Neural cell (in vitro differentiated cells): ENCODE measurements around the gene TVP23C. TPM values are rescaled to one million over a fixed set of nuclear protein-coding genes. Genes with fewer than 3 reads are reported as not detected.

Experiments
- H2AFZ ChIP-seq: fragments of 200-600, 300-800 bp; sonication (generic), shearing (Covaris generic); 2 replicates; pipeline ENCODE4 v1.6.0; 2014; ENCODE audit warnings: low read depth, mild to moderate bottlenecking, antibody characterized with exemption, low read length, moderate library complexity
- H3F3A ChIP-seq: fragments of 200-600 bp; shearing (Covaris generic); 2 replicates; pipeline ENCODE4 v1.6.1; 2016; ENCODE audit warnings: mild to moderate bottlenecking, moderate library complexity, mixed read lengths, antibody characterized with exemption, low read length; ENCODE audit not compliant: insufficient read depth, poor library complexity, severe bottlenecking
- H3K27ac ChIP-seq: fragments of 200-600, 300-800 bp; sonication (generic), shearing (Covaris generic); 2 replicates; pipeline ENCODE4 v1.5.1; 2014; ENCODE audit warnings: mild to moderate bottlenecking, low read length, moderate library complexity
- H3K27me3 ChIP-seq: fragments of 300-800, 200-600 bp; sonication (generic), shearing (Covaris generic); 2 replicates; pipeline ENCODE4 v1.6.0; 2014; ENCODE audit warnings: mild to moderate bottlenecking, low read depth, low read length, moderate library complexity; ENCODE audit not compliant: insufficient read depth
- H3K36me3 ChIP-seq: fragments of 300-800, 200-600 bp; sonication (generic), shearing (Covaris generic); 2 replicates; pipeline ENCODE4 v1.5.1; 2014; ENCODE audit warnings: mild to moderate bottlenecking, antibody characterized with exemption, low read length, moderate library complexity; ENCODE audit not compliant: insufficient read depth
- H3K4me2 ChIP-seq: fragments of 300-800, 200-600 bp; sonication (generic), shearing (Covaris generic); 2 replicates; pipeline ENCODE4 v1.6.0; 2014; ENCODE audit warnings: mild to moderate bottlenecking, low read length
- H3K4me3 ChIP-seq: fragments of 300-800, 200-600 bp; sonication (generic), shearing (Covaris generic); 2 replicates; pipeline ENCODE4 v1.5.1; 2014; ENCODE audit warnings: mild to moderate bottlenecking, low read length, moderate library complexity
- H3K79me2 ChIP-seq: fragments of 200-600 bp; shearing (Covaris generic); replicated peaks from 2 replicates; pipeline ENCODE4 v1.6.0; 2014; ENCODE audit warnings: mild to moderate bottlenecking, low read length, moderate library complexity; ENCODE audit not compliant: insufficient read depth
- H3K9ac ChIP-seq: fragments of 300-800, 200-600 bp; sonication (generic), shearing (Covaris generic); 2 replicates; pipeline ENCODE4 v1.6.1; 2016; ENCODE audit warnings: mild to moderate bottlenecking, low read length, mixed read lengths
- H3K9me2 ChIP-seq: fragments of 200-600 bp; shearing (Covaris generic); 2 replicates; pipeline ENCODE4 v1.6.1; 2016; ENCODE audit warnings: mild to moderate bottlenecking, low read length, mixed read lengths; ENCODE audit not compliant: insufficient read depth
- H3K9me3 ChIP-seq: fragments of 200-600, 300-800 bp; sonication (generic), shearing (Covaris generic); 2 replicates; pipeline ENCODE4 v1.6.1; 2016; ENCODE audit warnings: mild to moderate bottlenecking, mixed run types, low read length, moderate library complexity, mixed read lengths
- H4K20me1 ChIP-seq: fragments of 200-600 bp; shearing (Covaris generic); 2 replicates; pipeline ENCODE4 v1.6.1; 2016; ENCODE audit warnings: mild to moderate bottlenecking, mixed run types; ENCODE audit not compliant: insufficient read depth
- CTCF ChIP-seq: fragments of 450-650 bp; IDR thresholded peaks from 2 replicates; pipeline ENCODE4 v1.5.1; 2014; ENCODE audit warnings: antibody characterized with exemption, mild to moderate bottlenecking, moderate library complexity; ENCODE audit not compliant: poor library complexity, severe bottlenecking
- EP300 ChIP-seq: fragments of 450-650 bp; conservative IDR thresholded peaks from 2 replicates; pipeline ENCODE4 v1.6.1; 2014; ENCODE audit warnings: antibody characterized with exemption, mild to moderate bottlenecking, moderate library complexity; ENCODE audit not compliant: poor library complexity, severe bottlenecking
- EZH2 ChIP-seq: fragments of 200-600, 300-800 bp; shearing (Covaris generic), sonication (generic); IDR thresholded peaks from 2 replicates; pipeline ENCODE4 v1.6.1; 2014; ENCODE audit warnings: antibody characterized with exemption, low read length, borderline replicate concordance, mild to moderate bottlenecking; ENCODE audit not compliant: insufficient read depth, poor library complexity, severe bottlenecking
- MXI1 ChIP-seq: fragments of 450-650 bp; conservative IDR thresholded peaks from 2 replicates; pipeline ENCODE4 v1.6.1; 2014; ENCODE audit warnings: antibody characterized with exemption, mild to moderate bottlenecking; ENCODE audit not compliant: poor library complexity, severe bottlenecking
- POLR2AphosphoS5 ChIP-seq: IDR thresholded peaks from 2 replicates; pipeline ENCODE4 v1.6.1; 2012
- RAD21 ChIP-seq: fragments of 450-650 bp; conservative IDR thresholded peaks from 2 replicates; pipeline ENCODE4 v1.6.1; 2014; ENCODE audit warnings: antibody characterized with exemption, mild to moderate bottlenecking, moderate library complexity
- REST ChIP-seq: IDR thresholded peaks from 2 replicates; pipeline ENCODE4 v1.6.1; 2012; ENCODE audit warnings: borderline replicate concordance
- SMC3 ChIP-seq: fragments of 450-650 bp; conservative IDR thresholded peaks from 2 replicates; pipeline ENCODE4 v1.6.1; 2014; ENCODE audit warnings: antibody characterized with exemption, mild to moderate bottlenecking, moderate library complexity; ENCODE audit not compliant: poor library complexity
- TAF1 ChIP-seq: IDR thresholded peaks from 2 replicates; pipeline ENCODE4 v1.6.1; 2012; ENCODE audit warnings: low read depth
- polyA plus RNA-seq: library from polyadenylated mRNA; depleted of rRNA; stranded (reverse); fragments of >200 nt; gene quantifications from 2 replicates; pipeline ENCODE4 v1.2.3, GENCODE V29; 2014

TVP23C gene
- polyA plus RNA-seq, 1 donor from 2014 or later = 8.9 TPM

- H3K9me2 ChIP-seq = no peaks in the 10 kb centered on the region
- TF ChIP-seq MXI1 = no peak
- TF ChIP-seq EP300 = no peak
- TF ChIP-seq EZH2 = no peak
- TF ChIP-seq CTCF = no peak
- no peak for TF ChIP-seq RAD21
- TF ChIP-seq TAF1 = no peak
- no peak for TF ChIP-seq REST
- no peak for TF ChIP-seq POLR2AphosphoS5
- no peak for TF ChIP-seq SMC3
- H4K20me1 ChIP-seq = no peaks in the 10 kb centered on the region
- H3K27me3 ChIP-seq = no peaks in the 10 kb centered on the region
- no peaks in the 10 kb centered on the region for H3K79me2 ChIP-seq
- H3F3A ChIP-seq = no peaks in the 10 kb centered on the region
- H2AFZ ChIP-seq = no peak overlapping the region
- no peak overlapping the region for H3K4me2 ChIP-seq
- H3K9me3 ChIP-seq = no peaks in the 10 kb centered on the region
- no peak overlapping the region for H3K27ac ChIP-seq
- no peak overlapping the region for H3K9ac ChIP-seq
- H3K4me3 ChIP-seq = no peak overlapping the region
- no peaks in the 10 kb centered on the region for H3K36me3 ChIP-seq
These were observed 81.8 kb downstream of the TVP23C start for GRCh38 chr17:15481481-15481880.

- Histone ChIP-seq H2AFZ (no peak overlapping the region), H3K9ac (no peak overlapping the region), H3K9me2 (no peaks in the 10 kb centered on the region), H3K79me2 (no peaks in the 10 kb centered on the region), H3K36me3 (no peaks in the 10 kb centered on the region), H3F3A (no peaks in the 10 kb centered on the region), H4K20me1 (no peaks in the 10 kb centered on the region), H3K9me3 (no peaks in the 10 kb centered on the region), H3K4me2 (no peak overlapping the region), H3K27me3 (no peaks in the 10 kb centered on the region), H3K4me3 (no peak overlapping the region), H3K27ac (no peak overlapping the region)
- TF ChIP-seq RAD21 (no peak), TAF1 (no peak), EZH2 (no peak), SMC3 (no peak), POLR2AphosphoS5 (no peak), MXI1 (no peak)
These were observed 83.1 kb downstream of the TVP23C start for GRCh38 chr17:15480204-15480603.

GRCh38 chr17:15479703-15480102, 83.6 kb downstream of the TVP23C start:
- Histone ChIP-seq H2AFZ (no peak overlapping the region), H3K27ac (no peak overlapping the region), H3K9ac (no peak overlapping the region), H4K20me1 (no peaks in the 10 kb centered on the region), H3K79me2 (no peaks in the 10 kb centered on the region), H3K4me3 (no peak overlapping the region), H3K27me3 (no peaks in the 10 kb centered on the region), H3K36me3 (no peaks in the 10 kb centered on the region), H3K9me2 (no peaks in the 10 kb centered on the region), H3K9me3 (no peaks in the 10 kb centered on the region), H3K4me2 (no peak overlapping the region), H3F3A (no peaks in the 10 kb centered on the region)
- TF ChIP-seq MXI1 (no peak), CTCF (no peak), EP300 (no peak), TAF1 (no peak), RAD21 (no peak), REST (no peak), POLR2AphosphoS5 (no peak), EZH2 (no peak)
